ENCODE measurements around the gene IFI16.
"Not testable (repeated sequence)": the region's sequence is repeated elsewhere in the genome, so short reads cannot be mapped to it uniquely, and the experiment has no call there.

The IFI16 gene

DNA sequence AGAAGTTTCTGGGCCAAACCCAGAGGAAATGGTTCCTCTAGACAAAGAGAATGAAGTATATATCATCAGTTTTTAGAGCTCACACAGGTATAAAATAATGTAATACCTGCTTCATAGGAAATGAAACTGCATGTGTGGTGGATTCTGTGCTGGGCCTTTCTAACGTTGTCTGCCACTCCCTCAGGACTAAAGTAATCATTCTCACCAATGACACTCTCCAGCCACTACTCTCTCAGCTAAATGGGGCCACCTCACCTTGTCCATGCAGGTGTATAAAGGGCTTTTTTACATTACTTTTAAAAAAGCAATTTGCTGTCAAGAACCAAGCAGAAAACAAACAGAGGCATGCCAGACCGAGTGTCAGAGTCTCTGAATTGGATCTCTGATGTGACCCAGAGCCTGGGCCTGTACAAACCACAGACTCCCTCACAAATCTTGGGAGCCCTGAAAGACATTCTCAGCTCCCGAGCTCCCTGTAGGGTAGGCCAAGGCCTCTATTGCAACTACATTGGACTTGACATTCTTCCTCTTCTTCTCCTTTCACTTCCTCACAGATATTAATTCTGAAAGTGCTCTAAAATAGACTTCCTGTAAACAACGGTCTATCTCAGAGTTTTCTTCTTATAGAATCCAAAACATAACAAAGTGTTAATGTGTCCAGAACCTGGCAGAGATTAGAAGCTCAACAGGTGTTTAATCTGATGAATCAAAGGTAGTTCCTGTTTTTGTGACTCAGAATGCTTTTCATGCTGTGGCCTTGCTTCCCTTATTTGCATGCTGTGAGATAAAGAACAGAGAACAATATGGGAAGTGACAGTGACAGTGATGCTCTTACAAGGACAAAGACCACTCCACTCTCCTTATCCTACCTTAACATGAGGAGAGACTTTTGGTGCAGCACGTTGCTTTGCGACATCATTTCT is 58.3 kb downstream of the IFI16 start:
- DNase-seq, result no peak

DNA sequence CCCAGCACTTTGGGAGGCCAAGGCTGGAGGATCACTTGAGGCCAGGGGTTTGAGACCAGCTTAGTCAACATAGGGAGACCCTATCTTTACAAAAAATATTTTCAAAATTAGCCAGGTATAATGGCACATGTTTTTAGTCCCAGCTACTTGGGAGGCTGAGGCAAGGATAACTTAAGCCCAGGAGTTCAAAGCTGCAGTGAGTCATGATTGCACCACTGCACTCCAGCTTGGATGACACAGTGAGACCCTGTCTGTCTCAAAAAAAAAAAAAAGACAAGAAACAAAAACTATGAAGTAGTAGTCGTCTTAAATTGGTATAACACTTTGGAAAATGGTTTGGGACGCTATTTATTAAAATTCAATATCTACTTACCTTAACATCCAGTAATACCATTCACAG is 59.2 kb downstream of the IFI16 start:
- no peak for DNase-seq

DNA sequence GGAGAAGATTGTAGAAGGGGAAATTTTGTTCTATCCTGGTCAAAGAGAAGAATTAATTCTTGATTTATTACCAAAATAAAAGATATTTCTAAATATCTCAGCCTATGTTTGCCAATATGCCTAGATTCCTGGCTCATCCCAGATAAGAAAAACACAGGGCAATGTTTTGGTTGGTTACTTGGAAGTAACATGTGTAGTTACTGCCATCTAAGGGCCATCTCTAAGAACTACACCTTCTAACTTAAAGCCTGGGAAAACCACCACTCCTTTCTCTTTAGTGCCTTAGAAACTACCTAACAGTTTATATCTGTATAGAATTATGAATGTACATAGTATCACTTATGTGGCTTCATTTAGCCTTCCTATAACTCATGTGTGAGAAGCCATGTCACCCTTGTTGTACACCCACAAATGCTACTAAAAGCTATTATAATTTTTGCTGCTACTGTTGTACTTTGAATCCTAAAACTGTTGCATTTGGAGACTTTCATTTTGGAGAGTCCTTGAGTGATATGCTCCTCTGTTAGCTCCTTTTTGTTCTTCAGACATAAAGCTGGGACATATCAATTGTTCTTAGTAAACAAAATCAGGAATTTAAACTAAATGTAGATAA is 62.4 kb downstream of the IFI16 start:
- peak; percentile 77 for DNase-seq

DNA sequence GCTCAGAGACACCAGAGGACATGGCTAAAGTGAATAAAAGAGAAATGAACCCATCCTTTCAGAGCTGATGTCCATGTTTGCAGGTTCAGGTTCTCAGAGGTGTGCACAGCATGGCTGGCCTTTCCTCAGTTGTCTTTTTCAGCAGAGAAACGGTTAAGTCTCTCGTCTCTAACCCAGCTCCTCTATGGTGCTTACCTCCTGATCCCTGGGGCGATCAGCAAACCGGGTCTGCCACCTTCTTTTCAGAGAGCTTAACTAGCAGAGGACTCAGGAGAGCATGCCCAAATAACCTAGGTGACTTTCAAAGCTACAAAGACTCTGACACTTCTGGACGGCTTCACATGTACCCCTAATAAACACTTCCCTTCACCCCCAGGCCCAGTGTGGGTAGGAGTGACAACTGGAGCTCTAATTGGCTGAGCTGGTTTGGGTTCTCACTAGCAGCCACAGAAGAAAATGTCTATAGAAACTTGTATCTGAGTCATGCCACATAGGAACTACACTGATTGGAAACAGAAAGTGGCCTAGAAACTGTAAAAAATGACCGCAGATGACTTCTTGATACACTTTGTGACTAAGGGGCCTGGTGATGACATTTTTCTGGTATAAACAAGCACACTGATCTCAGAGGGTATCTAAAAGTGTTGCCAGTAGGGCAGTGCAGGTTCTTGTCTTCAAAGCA is 66.9 kb downstream of the IFI16 start, which contains the start of gene AIM2:
TSS of gene AIM2 (minus strand) at position 329 of the 682 bp plus-strand sequence. CDS start 3,267 bp downstream, outside the sequence.
- no peak for DNase-seq

DNA sequence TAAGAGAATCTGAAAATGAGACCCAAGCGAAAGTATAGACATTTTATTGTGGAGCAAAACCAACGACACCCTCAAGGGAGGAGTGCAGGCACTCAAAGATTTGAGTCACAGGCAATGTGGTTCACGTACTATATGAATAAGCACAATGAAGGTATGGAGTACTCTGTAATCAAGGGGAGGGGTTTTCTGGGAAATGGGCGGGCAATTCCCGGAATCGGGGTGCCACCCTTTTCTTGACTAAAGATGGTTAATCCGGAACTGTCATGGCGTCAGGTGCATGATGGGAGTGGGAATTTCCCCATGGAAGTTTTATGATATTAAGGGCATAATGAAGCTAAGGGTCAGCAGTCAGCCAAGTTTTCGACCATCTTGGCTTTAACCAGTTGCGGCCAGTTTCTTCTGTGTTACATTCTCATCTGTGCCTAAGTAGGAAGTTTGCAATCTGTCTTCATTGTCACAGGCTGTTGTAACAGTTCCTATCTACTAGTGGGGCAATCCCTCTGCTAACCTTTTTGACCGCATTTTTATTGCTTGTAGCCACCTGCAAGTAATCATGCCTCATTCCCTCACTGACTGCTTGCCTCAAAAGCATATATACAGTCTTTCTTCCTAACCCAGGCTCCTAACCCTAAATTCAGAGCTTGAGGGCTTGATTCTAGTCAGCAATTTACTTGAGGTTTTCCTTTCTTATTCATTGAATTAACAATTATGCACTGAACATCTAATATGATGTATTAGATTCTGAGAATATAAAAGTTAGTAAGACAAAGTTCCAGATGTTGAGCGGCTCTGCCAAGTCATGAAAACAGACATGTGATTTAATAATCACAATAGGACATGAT is 67.6 kb downstream of the IFI16 start:
- no peak for DNase-seq

DNA sequence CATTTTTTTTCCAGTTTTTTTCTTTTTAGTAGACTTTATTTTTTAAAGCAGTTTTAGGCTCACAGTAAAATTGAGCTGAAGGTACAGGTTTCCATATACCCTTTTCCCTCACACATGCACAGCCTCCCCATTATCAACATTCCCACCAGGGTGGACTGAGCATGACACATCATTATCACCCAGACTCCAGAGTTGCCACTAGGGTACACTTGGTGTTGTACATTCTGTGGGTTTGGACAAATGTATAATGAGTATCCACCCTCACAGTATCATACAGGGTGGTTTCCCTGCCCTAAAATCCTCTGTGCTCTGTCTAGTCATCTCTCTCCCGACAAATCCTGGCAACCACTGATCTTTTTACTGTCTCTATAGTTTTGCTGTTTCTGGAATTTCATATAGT is 69.8 kb downstream of the IFI16 start:
- DNase-seq, result no peak

DNA sequence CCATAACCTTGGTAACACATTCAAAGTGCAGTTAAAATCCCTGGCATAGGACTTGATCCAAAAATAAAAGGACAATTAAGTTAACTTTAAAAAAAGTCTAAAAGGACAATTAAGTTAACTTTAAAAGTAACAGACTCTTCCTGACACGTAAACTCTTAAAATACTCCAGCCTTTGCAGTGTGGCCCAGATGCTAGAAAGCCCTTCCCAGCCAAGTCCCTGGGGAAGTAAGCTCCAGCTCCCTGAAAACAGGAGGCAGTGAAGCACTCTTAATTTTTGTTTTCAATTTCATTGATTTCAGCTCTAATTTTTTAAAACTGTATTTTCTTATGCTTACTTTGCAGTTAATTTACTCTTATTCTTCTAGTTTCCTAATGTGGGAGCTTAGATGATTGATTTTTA is 71.9 kb downstream of the IFI16 start:
- peak; percentile 36 for DNase-seq

DNA sequence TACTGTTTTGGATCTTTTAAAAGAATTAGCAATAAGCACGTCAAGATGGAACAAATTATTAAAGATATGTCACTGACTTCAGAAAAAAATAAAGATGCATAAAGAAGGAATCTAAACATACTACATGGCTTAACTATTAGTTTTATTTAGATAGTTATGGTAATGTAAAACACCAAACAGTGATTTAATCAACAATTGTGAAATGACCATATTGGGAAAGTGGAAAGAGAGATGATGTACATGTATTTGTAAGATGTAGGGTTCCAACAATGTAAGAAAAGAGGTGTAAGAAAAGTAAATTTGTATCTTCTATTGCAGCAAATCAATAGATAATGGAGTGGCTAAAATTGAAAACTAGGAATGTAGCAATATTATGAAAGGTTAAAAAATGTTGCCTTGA is 73.3 kb downstream of the IFI16 start:
- no peak for DNase-seq

DNA sequence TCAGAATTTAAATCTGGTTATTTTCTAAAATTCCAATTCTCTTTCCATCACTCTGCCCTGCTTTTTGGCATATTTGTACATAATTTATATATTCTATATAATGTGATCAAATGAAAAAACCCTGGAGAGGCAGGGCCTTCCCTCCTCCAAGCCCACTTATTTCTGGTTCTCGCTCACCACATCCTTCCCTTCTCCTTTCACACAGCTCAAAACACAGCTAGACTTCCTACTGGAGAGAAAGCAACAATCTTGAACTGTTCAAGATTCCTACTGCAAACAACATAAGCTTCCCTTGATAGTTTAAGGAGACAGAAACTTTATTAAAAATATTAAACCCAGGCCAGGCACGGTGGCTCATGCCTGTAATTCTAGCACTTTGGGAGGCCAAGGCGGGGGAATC is 74.4 kb downstream of the IFI16 start:
- no peak for DNase-seq

DNA sequence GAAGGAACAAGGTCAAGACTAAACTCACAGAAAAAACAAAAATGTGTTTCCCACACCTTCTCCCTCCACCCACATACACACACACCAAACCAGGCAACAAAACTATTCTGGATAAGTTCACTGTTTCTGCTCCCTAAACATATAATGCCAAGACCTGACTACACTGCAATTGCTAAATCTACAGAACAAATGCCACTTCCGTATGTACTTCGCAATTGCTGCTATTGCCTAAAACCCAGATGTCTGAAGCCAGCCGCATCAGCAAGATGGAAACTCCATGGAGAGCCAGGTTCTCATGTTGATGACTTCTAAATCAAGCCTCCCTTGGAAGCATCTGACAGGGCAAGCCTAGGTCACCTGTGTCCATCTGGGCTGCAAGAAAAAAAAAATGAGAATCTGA is 75.2 kb downstream of the IFI16 start:
- DNase-seq, result no peak

DNA sequence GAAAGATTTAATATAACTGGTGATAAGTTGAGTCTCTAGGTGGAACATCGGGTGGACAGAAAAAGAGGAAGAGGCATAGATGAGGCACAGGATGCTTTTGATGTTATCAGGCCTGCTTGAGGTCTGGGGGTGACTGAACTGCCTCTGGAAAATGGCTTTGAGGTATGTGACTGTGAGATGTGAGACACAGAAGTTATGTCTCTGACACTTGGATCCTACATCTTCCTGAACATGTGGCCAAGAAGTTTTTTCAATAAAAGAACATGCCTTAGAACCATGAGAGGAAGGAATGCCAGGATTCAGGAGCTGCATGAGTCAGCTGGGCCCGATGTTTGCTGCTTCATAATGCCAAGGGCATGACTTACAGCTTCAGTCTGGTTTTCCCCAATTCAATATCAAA is 78.3 kb downstream of the IFI16 start:
- no peak for DNase-seq

DNA sequence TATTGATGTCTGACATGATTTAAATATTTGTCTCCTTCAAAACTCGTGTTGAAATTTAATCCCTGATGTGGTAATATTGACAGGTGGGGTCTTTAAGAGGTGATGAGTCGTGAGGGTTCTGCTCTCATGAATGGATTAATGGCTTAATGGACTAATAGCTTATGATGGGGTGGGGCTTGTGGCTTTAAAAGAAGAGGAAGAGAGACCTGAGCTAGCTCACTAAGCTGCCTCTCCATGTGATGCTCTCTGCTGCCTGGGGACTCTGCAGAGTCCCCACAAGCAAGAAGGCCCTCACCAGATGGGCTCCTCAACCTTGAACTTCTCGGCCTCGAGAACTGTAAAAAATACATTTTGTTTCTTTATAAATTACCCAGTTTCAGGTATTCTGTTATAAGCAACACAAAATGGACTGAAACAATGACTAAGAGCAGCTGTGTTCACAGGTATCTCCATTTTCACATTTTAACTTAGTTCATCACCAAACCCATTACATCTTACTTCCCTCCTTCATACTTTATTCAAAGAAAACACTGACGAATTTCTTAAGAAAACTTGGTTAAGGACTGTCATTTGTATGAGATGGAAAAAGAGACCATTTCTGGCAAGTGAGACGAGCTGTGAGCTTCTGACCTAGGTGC is 79.0 kb downstream of the IFI16 start:
- no peak for DNase-seq

DNA sequence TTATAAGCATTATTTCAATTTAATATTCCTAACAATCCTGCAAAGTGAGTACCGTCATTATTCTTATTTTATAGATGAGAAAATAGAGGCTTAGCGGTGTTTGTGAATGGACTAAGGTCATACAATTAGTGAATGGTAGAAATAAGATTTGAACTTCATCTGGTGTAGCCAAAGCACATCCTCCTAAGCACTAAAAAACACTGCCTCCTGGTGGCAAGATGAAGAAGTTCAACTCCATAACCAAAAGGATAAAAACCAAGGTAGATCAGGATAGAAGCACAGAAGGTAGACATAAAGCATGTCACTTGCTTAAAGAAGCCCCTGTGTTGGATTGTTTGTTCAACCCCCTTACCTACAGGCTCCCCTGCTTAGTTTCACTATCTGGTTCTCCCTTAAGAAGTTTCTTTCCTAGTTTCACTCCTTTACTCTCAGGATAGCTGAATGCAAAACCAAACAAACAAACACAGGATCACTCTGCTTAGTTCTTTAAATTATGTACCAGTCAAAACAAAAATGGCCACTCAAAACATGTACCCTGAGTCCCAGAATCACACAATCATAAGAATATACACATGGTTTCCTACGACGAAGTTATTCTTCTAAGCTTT is 79.6 kb downstream of the IFI16 start:
- DNase-seq, result no peak

DNA sequence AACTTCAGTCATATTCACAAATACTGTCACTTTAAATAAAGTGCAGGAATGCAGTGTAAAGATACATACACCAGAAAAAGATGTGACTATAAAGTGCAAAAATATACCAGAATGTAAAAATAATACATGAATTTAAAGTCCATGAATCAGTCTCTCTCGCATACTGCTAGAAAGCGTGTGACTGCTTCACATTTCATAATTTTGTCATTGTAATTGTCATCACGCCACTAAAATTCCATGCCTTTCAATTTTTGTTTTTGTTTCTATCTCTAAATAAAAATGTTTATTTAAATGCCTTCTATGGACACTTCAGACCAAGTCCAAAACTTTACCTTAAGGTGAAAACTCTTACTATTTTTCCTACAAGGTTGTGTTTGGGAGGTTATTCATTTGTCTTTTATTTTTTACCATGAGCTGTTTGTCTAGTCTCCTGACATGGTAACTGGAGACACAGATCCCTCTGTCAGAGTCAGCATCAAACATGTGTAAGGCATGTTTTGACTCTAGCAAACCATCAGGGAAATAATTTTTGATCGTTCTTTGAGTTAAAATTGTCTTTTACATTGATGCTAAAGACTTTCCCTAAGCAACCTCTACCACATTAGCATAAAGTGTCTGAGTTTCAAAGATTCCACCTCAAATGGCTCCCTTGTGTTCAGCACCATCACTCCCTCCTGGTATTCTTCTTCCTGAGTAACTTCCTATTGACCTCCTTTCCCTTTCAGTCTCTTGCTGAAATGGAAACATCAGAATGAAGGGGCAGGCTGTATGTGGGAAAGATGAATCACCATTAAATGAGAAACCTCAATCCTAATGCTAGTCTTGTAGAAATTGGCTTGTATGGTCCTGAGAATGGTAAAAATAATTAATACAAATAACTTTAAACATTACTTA is 80.8 kb downstream of the IFI16 start:
- no peak for DNase-seq

DNA sequence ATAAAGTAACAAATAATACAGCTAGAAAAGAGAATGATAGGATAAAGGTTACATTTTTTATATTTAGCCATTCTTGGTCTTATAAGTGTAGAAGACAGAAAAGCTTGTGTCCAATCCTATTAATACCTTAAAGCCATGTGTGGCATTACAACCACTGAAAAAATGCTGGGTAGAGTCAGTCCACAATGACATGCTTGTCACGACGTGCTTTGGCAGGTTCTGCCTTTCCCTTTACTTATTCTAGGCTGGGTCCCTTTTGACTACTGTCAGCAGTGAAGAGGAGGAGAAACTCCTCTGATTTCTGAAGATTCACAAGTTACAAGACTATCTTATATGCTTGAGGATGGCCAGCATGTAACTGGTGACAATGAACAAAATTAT is 81.5 kb downstream of the IFI16 start:
- DNase-seq, result no peak

DNA sequence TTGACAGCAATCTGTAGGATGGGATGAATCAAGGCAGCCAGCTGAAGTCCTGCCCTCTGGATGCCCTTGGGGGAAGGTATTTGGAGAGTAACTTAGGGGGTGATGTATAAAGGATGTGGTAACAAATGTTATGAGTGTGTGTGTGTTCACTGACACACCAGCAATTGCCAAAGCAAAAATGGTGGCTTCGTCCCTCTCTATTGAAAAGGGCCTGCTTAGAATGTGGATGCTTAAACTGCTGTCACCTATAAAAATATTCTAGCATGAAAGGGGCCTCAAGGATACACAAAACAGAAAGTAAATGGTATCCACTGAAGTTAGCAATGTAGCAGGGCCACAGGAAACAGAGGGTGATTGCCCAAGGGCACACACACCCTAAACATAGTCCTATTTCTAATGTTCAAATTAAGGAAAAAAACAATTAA is 81.9 kb downstream of the IFI16 start:
- no peak for DNase-seq

DNA sequence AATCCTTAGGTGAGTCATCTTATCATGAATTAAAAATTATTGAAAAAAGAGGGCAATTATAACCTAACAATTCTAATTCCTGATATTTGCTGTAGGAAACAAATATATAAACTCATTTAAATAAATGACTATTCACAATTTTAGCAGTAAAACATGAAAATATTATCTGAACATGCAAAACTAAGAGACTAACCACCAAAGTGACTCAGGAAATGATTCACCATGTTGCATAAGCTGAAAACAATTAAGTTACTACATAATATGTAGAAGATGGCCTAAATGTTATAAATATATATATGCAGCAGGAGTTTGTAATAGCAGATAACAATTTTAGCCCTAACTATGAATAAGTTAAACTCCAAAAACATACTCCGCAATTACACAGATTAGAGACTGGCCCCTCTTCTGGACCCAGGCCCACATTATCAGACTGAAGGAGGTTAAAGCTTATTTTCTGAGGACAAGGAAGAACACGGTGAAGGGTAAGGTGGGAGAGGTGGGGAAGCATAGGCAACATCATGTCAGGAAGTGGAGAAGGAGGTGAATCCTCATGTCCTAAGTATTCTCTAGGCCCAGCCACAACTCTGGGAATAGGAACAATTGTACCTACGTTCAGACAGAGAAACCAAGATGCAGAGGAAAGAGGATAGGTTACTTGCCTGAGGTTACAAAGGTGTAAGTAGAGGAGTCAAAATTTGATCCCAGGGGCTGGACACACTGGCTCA is 82.5 kb downstream of the IFI16 start:
- DNase-seq, result no peak

DNA sequence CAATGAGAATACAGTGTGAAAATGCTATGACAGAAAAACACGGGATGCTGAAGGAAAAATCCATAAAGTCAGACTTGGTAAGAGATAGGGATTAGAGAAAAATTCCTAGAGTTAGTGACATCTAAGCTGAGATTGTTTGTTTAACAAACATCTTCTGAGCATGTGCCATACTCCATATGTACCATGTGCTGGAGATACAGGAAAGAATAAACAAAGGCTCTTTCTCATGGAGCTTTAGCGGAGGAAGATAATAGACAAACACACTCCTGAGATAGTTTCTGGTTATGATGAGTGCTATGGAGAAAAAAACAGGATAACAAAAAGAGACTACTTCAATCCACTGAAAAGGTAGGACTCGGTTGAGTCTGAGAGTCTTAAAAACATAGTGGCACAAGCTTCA is 88.9 kb downstream of the IFI16 start:
- DNase-seq, result no peak

DNA sequence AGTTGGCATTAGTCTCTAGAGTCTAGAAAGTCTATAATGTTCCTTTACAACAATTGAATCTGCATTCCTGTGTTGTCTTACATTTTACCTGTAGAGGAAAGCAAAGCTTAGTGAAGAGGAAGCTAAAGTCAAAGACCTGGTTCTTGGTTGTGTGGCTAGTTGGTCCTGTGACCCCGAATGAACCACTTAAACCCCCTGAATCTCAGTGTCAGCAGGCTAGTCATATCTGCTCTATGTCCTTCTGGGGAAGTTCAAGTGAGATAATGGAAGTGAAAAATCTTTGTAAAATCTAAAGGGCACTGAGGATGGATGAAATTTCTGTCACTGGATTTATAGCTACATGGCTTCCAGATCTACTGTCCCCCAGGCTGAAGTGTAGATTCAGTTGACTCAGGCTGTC is 90.9 kb downstream of the IFI16 start:
- no peak for DNase-seq

DNA sequence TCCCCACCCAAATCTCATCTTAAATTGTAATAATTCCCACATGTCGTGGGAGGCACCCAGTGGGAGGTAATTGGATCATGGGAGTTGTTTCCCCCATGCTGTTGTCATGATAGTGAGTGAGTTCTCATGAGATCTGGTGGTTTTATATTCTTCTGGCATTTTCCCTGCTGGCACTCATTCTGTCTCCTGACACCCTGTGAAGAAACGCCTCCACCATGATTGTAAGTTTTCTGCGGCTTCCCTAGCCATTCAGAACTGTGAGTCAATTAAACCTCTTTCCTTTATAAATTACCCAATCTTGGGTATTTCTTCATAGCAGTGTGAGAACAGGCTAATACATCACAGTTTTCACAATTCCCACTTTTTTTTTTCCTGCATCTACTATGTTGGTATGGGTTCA is 93.3 kb downstream of the IFI16 start:
- not testable (repeated sequence) for DNase-seq
